ENCODE data around the gene RPA1.
"Not testable (repeated sequence)": the region's sequence is repeated elsewhere in the genome, so short reads cannot be mapped to it uniquely, and the experiment has no call there.

Gene RPA1

GRCh38 chr17:1847191-1847590, 17.4 kb downstream of the RPA1 start:
- TF ChIP-seq MYC (IDR thresholded peaks at IDR 0.05; ENCODE audit: low read depth, low read length) (no peak), POLR2A (IDR thresholded peaks at IDR 0.05; ENCODE audit: extremely low read depth, insufficient read length) (no peak), MAX (IDR thresholded peaks at IDR 0.05; ENCODE audit: low read depth, low read length) (no peak), CTCF (IDR thresholded peaks at IDR 0.05; ENCODE audit: low read depth, low read length) (no peak)
- no peak for DNase-seq (ENCODE audit: low read depth)
- H3K4me3 ChIP-seq (ENCODE audit: low read depth, low read length) = no peak overlapping the region

- no peak for TF ChIP-seq POLR2A (IDR thresholded peaks at IDR 0.05; ENCODE audit: extremely low read depth, insufficient read length)
- TF ChIP-seq MYC (IDR thresholded peaks at IDR 0.05; ENCODE audit: low read depth, low read length) = no peak
- no peak for TF ChIP-seq CTCF (IDR thresholded peaks at IDR 0.05; ENCODE audit: low read depth, low read length)
- TF ChIP-seq MAX (IDR thresholded peaks at IDR 0.05; ENCODE audit: low read depth, low read length) = no peak
Measured at GRCh38 chr17:1852327-1852726, 22.5 kb downstream of the RPA1 start.

GRCh38 chr17:1853698-1854097, 23.9 kb downstream of the RPA1 start:
- DNase-seq (ENCODE audit: low read depth) = no peak
- no peak overlapping the region for H3K4me3 ChIP-seq (ENCODE audit: low read depth, low read length)
- TF ChIP-seq MAX (IDR thresholded peaks at IDR 0.05; ENCODE audit: low read depth, low read length) (no peak), POLR2A (IDR thresholded peaks at IDR 0.05; ENCODE audit: extremely low read depth, insufficient read length) (no peak), CTCF (IDR thresholded peaks at IDR 0.05; ENCODE audit: low read depth, low read length) (no peak), MYC (IDR thresholded peaks at IDR 0.05; ENCODE audit: low read depth, low read length) (no peak)

More at GRCh38 chr17:1852327-1852726, 22.5 kb downstream of the RPA1 start:
- no peak overlapping the region for H3K4me3 ChIP-seq (ENCODE audit: low read depth, low read length)
- no peak for DNase-seq (ENCODE audit: low read depth)

- not testable (repeated sequence) for DNase-seq (ENCODE audit: low read depth); H3K4me3 ChIP-seq (ENCODE audit: low read depth, low read length)
Measured at GRCh38 chr17:1856462-1856861, 26.7 kb downstream of the RPA1 start.

- H3K4me3 ChIP-seq (ENCODE audit: low read depth, low read length) = no peak overlapping the region
- TF ChIP-seq MYC (IDR thresholded peaks at IDR 0.05; ENCODE audit: low read depth, low read length) (no peak), CTCF (IDR thresholded peaks at IDR 0.05; ENCODE audit: low read depth, low read length) (no peak), POLR2A (IDR thresholded peaks at IDR 0.05; ENCODE audit: extremely low read depth, insufficient read length) (no peak), MAX (IDR thresholded peaks at IDR 0.05; ENCODE audit: low read depth, low read length) (no peak)
- DNase-seq (ENCODE audit: low read depth) = no peak
Measured at GRCh38 chr17:1860978-1861377, 31.2 kb downstream of the RPA1 start.

GRCh38 chr17:1861391-1862010, 31.7 kb downstream of the RPA1 start:
- no peak overlapping the region for H3K4me3 ChIP-seq (ENCODE audit: low read depth, low read length)
- TF ChIP-seq CTCF (IDR thresholded peaks at IDR 0.05; ENCODE audit: low read depth, low read length) = no peak
- no peak for TF ChIP-seq MYC (IDR thresholded peaks at IDR 0.05; ENCODE audit: low read depth, low read length)
- no peak for TF ChIP-seq MAX (IDR thresholded peaks at IDR 0.05; ENCODE audit: low read depth, low read length)
- no peak for TF ChIP-seq POLR2A (IDR thresholded peaks at IDR 0.05; ENCODE audit: extremely low read depth, insufficient read length)
- DNase-seq (ENCODE audit: low read depth) = no peak

Measured in NB4 (cell line).